Suppressor macrophage treated with lipopolysaccharide for 1 hour (primary cell): Measurements from ENCODE around the gene PDE6B.
A peak's percentile ranks its signal among the peaks of the same experiment; 100 is the strongest.
"Not testable (repeated sequence)": the region's sequence is repeated elsewhere in the genome, so short reads cannot be mapped to it uniquely, and the experiment has no call there.

Source experiments
- DNase-seq, 3 donors: peaks; one replicate each; pipeline ENCODE4 v3.0.0-alpha.2; 2020 to 2022

Gene PDE6B

DNA sequence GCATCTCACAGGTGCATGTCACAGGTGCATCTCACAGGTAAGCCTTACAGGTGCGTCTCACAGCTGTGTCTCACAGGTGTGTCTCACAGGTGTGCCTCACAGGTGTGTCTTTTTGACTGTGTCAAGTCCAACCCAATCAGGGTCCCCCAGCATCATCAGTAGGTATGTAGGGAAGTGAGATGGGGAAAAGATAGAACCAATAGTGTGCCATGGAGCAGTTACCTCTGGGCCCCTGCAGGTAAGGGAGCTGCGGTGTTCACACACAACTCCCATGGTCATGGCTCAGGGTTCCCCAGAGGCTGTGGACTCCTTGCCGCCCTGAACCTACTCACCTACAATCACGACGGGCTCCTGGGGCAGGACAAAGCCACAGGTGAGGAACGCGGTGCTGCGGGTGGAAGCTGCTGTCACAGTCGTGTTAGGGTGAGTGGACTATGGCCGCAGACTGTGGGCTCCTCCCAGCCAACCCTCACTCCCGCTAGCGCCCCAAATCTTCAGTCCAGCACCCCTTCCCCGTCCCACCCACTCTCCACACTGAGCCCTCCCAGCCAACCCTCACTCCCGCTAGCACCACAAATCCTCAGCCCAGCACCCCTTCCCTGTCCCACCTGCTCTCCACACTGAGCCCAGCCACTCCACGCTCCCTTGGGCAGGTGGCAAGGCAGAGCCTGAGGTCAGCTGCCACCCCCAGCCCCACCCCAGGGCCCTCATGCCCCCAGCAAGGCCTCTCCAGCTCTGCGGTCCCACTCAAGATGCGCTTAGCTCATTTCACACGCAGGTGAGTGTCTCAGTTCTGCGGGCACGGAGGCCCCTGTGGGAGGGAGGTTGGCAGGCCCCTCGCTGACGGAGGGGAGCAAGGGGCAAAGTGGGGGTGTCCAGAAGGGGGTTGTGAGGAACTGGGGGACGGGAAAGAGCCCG is 2.1 kb upstream of the PDE6B start:
- DNase-seq = no peak

DNA sequence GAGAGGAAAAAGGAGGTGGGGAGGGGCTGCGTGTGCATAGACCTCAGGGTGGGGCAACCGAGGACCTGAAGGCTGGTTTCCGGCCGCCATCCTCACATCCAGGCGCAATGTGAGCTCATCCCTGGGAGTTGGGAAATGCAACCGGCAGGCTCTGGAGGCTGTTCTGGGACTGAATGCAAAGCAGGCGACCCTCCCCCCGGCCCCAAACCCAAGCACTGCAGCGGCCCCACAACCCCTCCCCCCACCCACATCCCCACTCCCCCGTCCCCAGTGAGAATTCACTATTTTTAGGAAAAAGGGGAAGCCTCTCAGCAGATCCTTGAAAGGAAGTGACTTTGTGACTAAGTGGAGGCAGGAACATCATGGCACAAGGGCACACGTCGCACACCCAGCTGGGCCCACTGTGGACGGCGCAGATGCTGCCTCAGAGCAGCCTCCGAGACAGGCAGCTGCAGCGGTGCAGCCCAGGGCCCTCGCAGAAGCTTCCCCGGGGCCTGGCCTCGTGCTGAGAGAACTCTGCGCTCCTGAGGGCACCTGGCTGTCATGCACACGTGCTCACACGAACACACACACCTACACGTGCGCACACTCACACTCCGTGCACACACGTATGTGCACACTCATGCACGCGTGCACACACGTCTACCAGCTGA is 1.3 kb upstream of the PDE6B start:
- peak; percentile 45 to 53 (median 50) for DNase-seq

GRCh38 chr4:625631-626161 is 323 bp downstream of the PDE6B start:
- DNase-seq = no peak

DNA sequence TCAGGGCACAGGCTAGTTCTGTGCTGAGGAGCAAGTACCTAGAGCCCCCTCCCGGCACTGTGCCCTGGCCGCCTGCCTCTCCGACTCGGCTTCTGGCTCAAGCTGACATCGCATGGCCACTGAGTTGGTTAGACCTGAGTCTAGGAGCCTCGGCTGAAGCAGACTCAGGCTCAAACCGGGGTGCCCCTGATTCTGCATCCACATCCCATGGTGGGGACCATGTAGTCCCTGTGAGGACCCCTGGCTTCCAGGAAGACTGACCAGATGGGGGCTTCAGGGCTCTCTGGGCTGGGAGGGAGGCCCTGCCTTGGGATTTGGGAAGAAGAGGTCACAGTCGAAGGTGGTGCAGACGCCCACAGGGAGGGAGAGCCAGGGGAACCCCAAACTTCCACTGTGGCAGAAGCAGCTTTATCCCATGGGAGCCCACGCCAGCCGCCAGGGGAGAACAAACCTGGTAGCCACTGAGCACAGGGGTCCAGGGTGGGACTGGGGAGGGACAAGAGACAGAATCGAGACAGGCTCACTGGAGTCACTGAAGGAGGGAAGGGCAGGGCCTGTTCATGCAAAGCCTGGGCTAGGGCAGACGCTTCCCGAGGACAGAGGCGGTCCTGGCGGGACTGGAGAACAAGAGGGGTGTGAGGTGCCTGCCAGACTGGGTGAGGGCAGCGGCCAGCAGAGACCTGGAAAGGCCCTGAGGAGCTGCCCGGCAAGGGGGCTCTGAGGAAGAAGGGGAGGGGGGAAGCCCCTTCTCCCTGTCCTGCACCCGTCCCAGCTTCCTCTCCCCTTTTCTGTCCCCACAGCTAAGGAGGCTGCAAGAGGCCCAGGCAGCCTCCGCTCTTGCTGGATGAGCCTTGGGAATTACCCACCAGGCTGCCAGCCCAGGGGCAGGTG is 1.1 kb downstream of the PDE6B start:
- no peak for DNase-seq

GRCh38 chr4:627347-628125 is 2.2 kb downstream of the PDE6B start:
- DNase-seq = no peak

DNA sequence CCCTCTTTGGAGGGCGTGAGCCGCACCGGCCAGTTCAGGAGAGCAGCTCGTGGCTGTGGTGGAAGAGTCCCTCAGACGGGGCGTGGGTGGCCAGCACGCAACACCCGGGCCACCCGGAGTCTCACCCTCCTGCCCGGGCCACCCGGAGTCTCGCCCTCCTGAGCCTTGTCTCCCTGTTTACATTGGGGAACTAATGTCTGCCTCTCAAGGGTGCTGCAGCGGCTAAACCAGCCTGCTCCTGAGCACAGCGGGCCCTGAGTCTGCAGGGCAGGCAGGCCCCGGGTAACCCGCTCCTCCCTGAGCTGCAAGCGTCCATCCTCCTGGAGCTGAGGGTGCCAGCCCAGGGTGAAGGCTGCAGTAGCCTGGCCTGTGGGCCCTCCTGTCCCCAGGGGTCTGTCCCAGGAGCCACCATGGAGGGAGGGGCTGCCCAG is 3.0 kb downstream of the PDE6B start:
- DNase-seq = no peak

DNA sequence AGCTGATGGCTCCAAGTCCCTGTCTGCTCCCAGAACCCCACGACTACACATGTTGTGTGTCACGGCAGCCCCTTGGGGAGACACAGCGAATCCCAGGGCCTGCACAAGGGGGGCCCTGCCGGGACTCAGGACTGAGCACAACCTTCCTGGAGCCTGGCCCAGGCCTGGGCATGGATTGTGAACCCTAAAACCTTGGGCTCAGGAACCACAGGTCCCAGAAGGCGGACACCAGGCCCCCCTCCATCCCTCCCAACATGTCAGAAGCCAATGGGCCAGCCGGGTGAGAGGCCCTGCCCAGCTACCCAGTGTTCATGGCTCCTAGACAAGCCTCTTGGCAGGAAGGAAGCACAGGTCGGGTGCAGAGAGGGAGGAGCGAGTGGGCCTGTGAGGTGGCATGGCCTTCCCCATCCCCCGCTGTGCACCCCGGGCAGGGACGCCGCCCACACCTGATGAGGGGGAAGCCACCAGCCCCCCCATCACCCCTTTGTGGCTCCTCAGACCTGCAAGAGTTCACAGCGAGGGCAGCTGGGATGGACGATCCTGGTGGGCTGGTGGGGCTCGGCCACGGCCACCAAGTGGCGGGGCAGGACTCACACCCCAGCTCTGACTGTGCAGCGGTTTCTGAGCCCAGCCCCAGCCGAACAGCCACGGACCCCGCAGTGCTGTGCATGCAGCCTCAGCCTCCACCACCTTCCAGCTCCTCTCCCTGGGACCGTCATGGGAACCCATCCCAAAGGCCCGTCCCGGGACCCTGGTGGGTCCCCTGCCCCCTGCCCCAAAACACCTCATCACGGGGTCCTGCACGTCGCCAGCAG is 3.7 kb downstream of the PDE6B start:
- no peak for DNase-seq

DNA sequence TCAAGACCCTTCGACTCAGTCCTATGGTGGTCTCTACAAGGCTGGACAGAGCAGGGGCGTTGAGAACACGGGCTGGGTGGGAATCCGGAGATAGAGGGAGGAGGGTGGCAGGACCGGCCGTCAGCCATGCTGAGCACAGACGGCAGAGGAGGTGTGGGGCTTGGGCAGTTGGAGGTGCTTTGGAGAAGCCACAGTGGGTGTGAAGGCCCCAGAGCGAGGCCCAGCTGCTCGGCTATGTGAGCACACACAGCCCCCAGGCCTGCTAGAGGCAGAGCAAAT is 4.2 kb downstream of the PDE6B start:
- no peak for DNase-seq

GRCh38 chr4:629915-630641 is 4.7 kb downstream of the PDE6B start:
- no peak for DNase-seq

DNA sequence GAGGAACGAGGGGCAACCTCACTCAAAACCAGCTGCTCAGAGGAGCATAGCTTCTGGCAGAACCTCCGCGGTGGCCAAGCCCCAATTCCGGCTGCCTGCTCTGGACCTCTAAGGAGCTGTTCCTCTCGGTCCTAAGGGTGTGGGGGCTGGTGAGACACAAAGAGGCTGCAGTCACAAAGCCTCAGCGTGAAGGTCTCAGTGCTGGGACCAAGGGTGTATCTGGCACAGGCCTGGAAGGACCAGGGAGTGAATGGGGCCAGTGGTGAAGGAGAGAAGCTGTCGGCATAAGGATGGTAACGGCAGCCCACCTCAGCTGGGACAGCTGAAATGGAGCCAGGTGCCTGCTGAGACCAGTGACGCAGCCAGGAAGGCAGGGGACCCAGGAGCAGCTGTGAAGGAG is 5.3 kb downstream of the PDE6B start:
- no peak for DNase-seq

GRCh38 chr4:632196-632790 is 6.9 kb downstream of the PDE6B start:
- no peak for DNase-seq

DNA sequence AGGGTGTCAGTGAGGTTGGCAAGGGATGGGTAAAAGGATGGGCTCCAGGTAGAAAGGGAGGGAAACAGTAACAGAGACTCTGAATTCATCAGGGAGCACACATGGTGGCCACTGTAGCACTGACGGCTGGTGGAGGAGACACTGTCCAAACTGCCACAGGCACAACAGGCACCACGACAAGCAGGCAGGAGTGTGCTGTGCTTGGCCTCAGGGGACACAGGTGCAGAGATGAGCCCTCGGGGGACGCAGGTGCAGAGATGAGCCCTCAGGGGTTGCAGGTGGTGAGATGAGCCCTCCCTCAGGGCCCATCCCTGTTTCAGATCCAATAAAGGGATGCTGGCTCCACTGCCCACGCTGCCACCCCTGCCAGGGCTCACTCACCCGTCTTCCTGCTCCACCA is 7.6 kb downstream of the PDE6B start:
- DNase-seq = no peak

DNA sequence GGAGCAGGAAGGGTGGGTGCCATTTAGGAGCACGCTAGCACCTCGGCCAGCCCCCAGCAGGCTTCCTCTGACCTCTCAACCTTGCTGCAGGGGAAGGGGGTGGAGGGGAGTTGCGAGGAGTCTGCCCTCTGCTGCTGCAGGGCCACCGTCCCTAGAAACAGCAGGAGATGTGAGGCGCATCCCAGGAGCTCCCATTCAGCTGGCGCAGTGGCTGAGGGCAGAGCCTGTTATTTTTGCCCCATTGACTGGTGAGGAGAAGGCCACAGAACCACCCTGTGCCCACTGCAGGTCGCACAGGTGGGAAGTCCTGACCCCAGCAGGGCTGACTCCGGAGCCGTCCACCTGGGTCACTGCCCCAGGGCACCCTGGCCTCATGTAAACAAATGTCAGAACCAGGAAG is 8.0 kb downstream of the PDE6B start:
- DNase-seq = no peak

DNA sequence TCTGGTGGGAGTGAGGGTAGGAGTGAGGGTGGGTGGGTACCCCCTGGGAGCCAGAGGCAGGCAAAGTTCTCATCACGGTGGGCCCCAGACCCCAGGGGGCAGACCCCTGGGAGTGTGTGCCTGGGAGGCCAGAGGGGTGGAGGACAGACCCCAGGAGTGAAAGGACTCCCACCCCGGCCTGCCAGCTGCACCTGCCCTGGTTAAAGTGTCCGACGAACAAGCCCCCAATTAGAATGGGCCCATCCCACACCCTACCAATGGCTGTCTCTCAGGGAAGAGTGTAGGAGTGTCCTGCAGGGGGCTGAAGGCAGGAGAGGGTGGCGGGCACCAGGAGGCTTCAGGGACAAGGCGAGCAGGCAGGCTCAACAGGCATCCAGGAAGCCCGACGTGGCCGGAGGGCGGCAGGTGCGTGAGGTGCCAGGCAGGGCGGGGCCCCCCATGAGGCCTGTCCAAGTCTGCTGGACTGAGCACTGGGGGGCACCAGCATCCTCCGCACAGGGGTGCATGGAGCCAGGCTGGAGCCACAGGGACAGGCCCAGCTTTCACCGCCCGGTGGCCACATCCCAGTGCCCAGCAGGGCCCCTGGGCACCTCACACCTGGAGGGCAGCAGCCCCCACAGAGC is 8.7 kb downstream of the PDE6B start:
- no peak for DNase-seq

GRCh38 chr4:634599-634985 is 9.2 kb downstream of the PDE6B start:
- DNase-seq = no peak

DNA sequence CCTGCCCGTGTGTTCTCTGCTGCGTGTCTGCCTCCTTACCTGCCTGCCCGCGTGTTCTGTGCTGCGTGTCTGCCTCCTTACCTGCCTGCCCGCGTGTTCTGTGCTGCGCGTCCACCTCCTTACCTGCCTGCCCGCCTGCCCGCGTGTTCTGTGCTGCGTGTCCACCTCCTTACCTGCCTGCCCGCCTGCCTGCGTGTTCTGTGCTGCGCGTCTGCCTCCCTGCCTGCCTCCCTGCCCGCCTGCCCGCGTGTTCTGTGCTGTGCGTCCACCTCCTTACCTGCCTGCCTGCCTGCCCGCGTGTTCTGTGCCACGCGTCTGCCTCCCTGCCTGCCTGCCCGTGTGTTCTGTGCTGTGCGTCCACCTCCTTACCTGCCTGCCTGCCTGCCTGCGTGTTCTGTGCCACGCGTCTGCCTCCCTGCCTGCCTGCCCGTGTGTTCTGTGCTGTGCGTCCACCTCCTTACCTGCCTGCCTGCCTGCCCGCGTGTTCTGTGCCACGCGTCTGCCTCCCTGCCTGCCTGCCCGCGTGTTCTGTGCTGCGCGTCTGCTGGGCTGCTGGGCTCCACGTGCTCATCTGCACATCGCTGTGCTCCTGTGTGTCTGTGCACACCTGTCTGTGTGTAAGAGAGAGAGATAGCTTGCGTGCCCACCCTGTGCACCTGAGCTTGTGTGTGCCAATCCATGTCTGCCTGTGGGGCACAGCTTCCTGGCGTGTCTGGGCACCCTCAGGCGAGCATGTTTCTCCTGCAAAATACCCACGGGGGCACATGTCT is 9.9 kb downstream of the PDE6B start:
- DNase-seq = not testable (repeated sequence)

GRCh38 chr4:635851-636627 is 10.7 kb downstream of the PDE6B start:
- DNase-seq = no peak

GRCh38 chr4:636628-637159 is 11.3 kb downstream of the PDE6B start:
- DNase-seq = no peak
